Thyroid gland (tissue), 4 donors: ENCODE results near the gene COG5. TPM values are rescaled to one million over a fixed set of nuclear protein-coding genes. Genes with fewer than 3 reads are reported as not detected.

Source experiments
- DNase-seq, 2 donors: peaks; one replicate each; pipeline ENCODE4 v3.0.0-alpha.2; 2019
- H3K27ac ChIP-seq, 3 donors: fragments of 200-600 bp; sonication (generic); 1 replicate in 2 of 3; 2 replicates in 1 of 3; pipeline ENCODE4 v1.5.1; 2016 to 2019; ENCODE audit warnings: mild to moderate bottlenecking in 1 of 3, moderate library complexity in 1 of 3
- H3K27me3 ChIP-seq: fragments of 200-600 bp; sonication (generic); one replicate; pipeline ENCODE4 v1.5.1; 2019
- H3K36me3 ChIP-seq, 2 donors: fragments of 200-600 bp; sonication (generic); one replicate each; pipeline ENCODE4 v1.5.1; 2016 to 2019
- H3K4me1 ChIP-seq, 2 donors: fragments of 200-600 bp; sonication (generic); one replicate each; pipeline ENCODE4 v1.5.1; 2017 to 2019
- H3K4me3 ChIP-seq, 3 donors: fragments of 200-600 bp; sonication (generic); replicated peaks in 1 of 3; 1 replicate in 2 of 3; 2 replicates in 1 of 3; pipeline ENCODE4 v1.5.1; 2016; ENCODE audit warnings: mild to moderate bottlenecking in 1 of 3
- H3K9me3 ChIP-seq: fragments of 200-600 bp; sonication (generic); one replicate; pipeline ENCODE4 v1.5.1; 2017
- CTCF ChIP-seq, 6 experiments: fragments of 200-600 bp in 3 of 6; fragments of 450-650 bp in 3 of 6; sonication (generic) in 3 of 6; IDR thresholded peaks; one replicate each; pipeline ENCODE4 v1.5.1; 2016 to 2019; ENCODE audit warnings: antibody characterized with exemption in 6 of 6, mild to moderate bottlenecking in 2 of 6, inconsistent platforms in 1 of 6, moderate library complexity in 1 of 6
- POLR2A ChIP-seq, 2 donors: fragments of 450-650 bp; IDR thresholded peaks; one replicate each; pipeline ENCODE4 v1.6.1; 2017; ENCODE audit warnings: antibody characterized with exemption in 2 of 2, mild to moderate bottlenecking in 2 of 2, moderate library complexity in 1 of 2
- WGBS, 2 donors: methylation state at CpG; one replicate each; pipeline ENCODE4 v1.1.5; 2017; 5-methylcytosine and 5-hydroxymethylcytosine counted together
- intact Hi-C: fragments of 100-400 bp; cut with DNase I; formaldehyde crosslinking; loops from one replicate; pipeline ENCODE4 v1.15.1; 2023
- total RNA-seq, 4 donors: library from RNA; depleted of rRNA; stranded (reverse); fragments of >200 nt; gene quantifications; one replicate each; pipeline ENCODE4 v1.2.3, GENCODE V29; 2016

Gene COG5
- total RNA-seq, 4 donors from 2014 or later = 108 to 268 (median 148) TPM

GRCh38 chr7:107495516-107495915 is 68.2 kb downstream of the COG5 start:
- Histone ChIP-seq H3K36me3 (no peaks in the 10 kb centered on the region), H3K27me3 (no peaks in the 10 kb centered on the region), H3K4me3 (no peak overlapping the region), H3K27ac (no peak overlapping the region), H3K9me3 (no peaks in the 10 kb centered on the region), H3K4me1 (no peaks in the 10 kb centered on the region)
- TF ChIP-seq POLR2A (IDR thresholded peaks at IDR 0.05) = no peak
- TF ChIP-seq CTCF (IDR thresholded peaks at IDR 0.05) = no peak
- no peak for DNase-seq
- intact Hi-C loops = no loop called here

GRCh38 chr7:107494884-107495283 is 68.8 kb downstream of the COG5 start:
- no peaks in the 10 kb centered on the region for H3K4me1 ChIP-seq
- no peak overlapping the region for H3K4me3 ChIP-seq
- WGBS, 2 donors = 95 to 98% methylated on average over 6 of the region's 6 CpGs
- intact Hi-C loops = no loop called here
- H3K9me3 ChIP-seq = no peaks in the 10 kb centered on the region
- DNase-seq = no peak
- no peak overlapping the region for H3K27ac ChIP-seq
- H3K27me3 ChIP-seq = no peaks in the 10 kb centered on the region
- TF ChIP-seq POLR2A (IDR thresholded peaks at IDR 0.05) (no peak), CTCF (IDR thresholded peaks at IDR 0.05) (no peak)
- H3K36me3 ChIP-seq = no peaks in the 10 kb centered on the region

GRCh38 chr7:107494315-107494751 is 69.4 kb downstream of the COG5 start:
- H3K4me3 ChIP-seq = no peak overlapping the region
- H3K36me3 ChIP-seq = no peaks in the 10 kb centered on the region
- intact Hi-C loops = no loop called here
- TF ChIP-seq CTCF (IDR thresholded peaks at IDR 0.05) = no peak
- TF ChIP-seq POLR2A (IDR thresholded peaks at IDR 0.05) = no peak
- 91 to 98% methylated on average over 3 of the region's 3 CpGs for WGBS, 2 donors
- no peaks in the 10 kb centered on the region for H3K4me1 ChIP-seq
- no peak for DNase-seq
- H3K9me3 ChIP-seq = no peaks in the 10 kb centered on the region
- no peak overlapping the region for H3K27ac ChIP-seq
- H3K27me3 ChIP-seq = no peaks in the 10 kb centered on the region

DNA sequence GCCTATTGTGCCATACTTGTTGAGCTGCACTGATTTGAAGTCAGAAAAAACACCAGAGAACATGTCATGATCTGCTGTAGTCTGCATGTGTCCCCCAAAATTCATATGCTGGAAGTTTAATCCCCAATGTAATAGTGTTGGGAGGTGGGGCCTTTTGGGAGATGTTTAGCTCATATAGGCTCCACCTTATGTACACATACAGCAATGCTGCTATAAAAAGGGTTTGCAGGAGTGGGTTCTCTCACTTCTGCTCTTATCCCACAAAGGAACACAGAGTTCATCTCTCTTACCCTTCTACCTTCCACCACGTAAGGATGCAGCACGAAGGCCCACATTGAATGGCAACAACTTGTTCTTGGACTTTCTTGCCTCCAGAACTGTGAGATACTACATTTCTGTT is 70.8 kb downstream of the COG5 start:
- no peaks in the 10 kb centered on the region for H3K9me3 ChIP-seq
- 95 to 98% methylated on average over 2 of the region's 2 CpGs for WGBS, 2 donors
- no peak overlapping the region for H3K27ac ChIP-seq
- DNase-seq = no peak
- H3K4me1 ChIP-seq = no peaks in the 10 kb centered on the region
- no peaks in the 10 kb centered on the region for H3K27me3 ChIP-seq
- intact Hi-C loops = no loop called here
- H3K36me3 ChIP-seq = no peaks in the 10 kb centered on the region
- H3K4me3 ChIP-seq = no peak overlapping the region
- TF ChIP-seq CTCF (IDR thresholded peaks at IDR 0.05) (no peak), POLR2A (IDR thresholded peaks at IDR 0.05) (no peak)

- intact Hi-C loops = no loop called here
- no peaks in the 10 kb centered on the region for H3K9me3 ChIP-seq
- no peak overlapping the region for H3K4me3 ChIP-seq
- H3K27ac ChIP-seq = no peak overlapping the region
- WGBS, 2 donors = 90 to 93% methylated on average over 3 of the region's 3 CpGs
- no peaks in the 10 kb centered on the region for H3K27me3 ChIP-seq
- DNase-seq = no peak
- no peaks in the 10 kb centered on the region for H3K36me3 ChIP-seq
- no peaks in the 10 kb centered on the region for H3K4me1 ChIP-seq
- no peak for TF ChIP-seq CTCF (IDR thresholded peaks at IDR 0.05)
- no peak for TF ChIP-seq POLR2A (IDR thresholded peaks at IDR 0.05)
Observed at GRCh38 chr7:107486041-107486440, 77.7 kb downstream of the COG5 start.
